IMR-90 (cell line): ENCODE results near the gene ASL. TPM values are rescaled to one million over a fixed set of nuclear protein-coding genes. Genes with fewer than 3 reads are reported as not detected.
"Not testable (repeated sequence)": the region's sequence is repeated elsewhere in the genome, so short reads cannot be mapped to it uniquely, and the experiment has no call there.

Experiments used
- ATAC-seq: fragments of 200-7000 bp; cut with Tn5 transposase; 2 replicates; pipeline ENCODE4 v1.9.1; 2020; ENCODE audit warnings: low read depth, mild to moderate bottlenecking, moderate library complexity
- BruUV-seq: library from RNA; stranded (reverse); fragments of 400-500 nt; replicated peaks from 2 replicates; lab custom pipeline; 2021; lab: Mats Ljungman, UMichigan
- CTCF ChIA-PET: fragments of 300-600 bp; formaldehyde crosslinking; extraction: SDS; loops from one replicate; lab custom pipeline; 2021; ENCODE audit warnings: antibody characterized with exemption; lab: Yijun Ruan, JAX
- POLR2A ChIA-PET: fragments of 300-600 bp; sonication (Branson Sonifier 250); formaldehyde crosslinking; loops from one replicate; lab custom pipeline; 2022; ENCODE audit warnings: antibody characterized with exemption; ENCODE audit not compliant: unreplicated experiment; lab: Charles Lee
- DNase-seq: peaks from one replicate; pipeline ENCODE4 v3.0.0; 2013
- H2AFZ ChIP-seq: replicated peaks from 2 replicates; pipeline ENCODE3; 2013; ENCODE audit warnings: low read length, mild to moderate bottlenecking; ENCODE audit not compliant: poor library complexity
- H2AK5ac ChIP-seq: 2 replicates; pipeline ENCODE4 v1.6.1; 2013; ENCODE audit warnings: low read depth, low read length, inconsistent platforms
- H2AK9ac ChIP-seq: replicated peaks from 2 replicates; pipeline ENCODE3; 2013; ENCODE audit warnings: mild to moderate bottlenecking, low read depth, low read length, moderate library complexity; ENCODE audit not compliant: poor library complexity
- H2BK120ac ChIP-seq: 2 replicates; pipeline ENCODE4 v1.6.1; 2013; ENCODE audit warnings: low read depth, low read length, inconsistent platforms
- H2BK15ac ChIP-seq: 3 replicates; pipeline ENCODE4 v1.6.1; 2013; ENCODE audit warnings: low read depth, low read length, inconsistent platforms
- H2BK20ac ChIP-seq: 2 replicates; pipeline ENCODE4 v1.6.1; 2013; ENCODE audit warnings: low read depth, mild to moderate bottlenecking, inconsistent platforms, low read length, moderate library complexity
- H2BK5ac ChIP-seq: 2 replicates; pipeline ENCODE4 v1.6.1; 2013; ENCODE audit warnings: mild to moderate bottlenecking, low read depth, low read length, inconsistent platforms; ENCODE audit not compliant: poor library complexity, severe bottlenecking
- H3K14ac ChIP-seq: replicated peaks from 2 replicates; pipeline ENCODE4 v1.6.1; 2013; ENCODE audit warnings: low read depth, low read length, inconsistent platforms
- H3K18ac ChIP-seq: 2 replicates; pipeline ENCODE4 v1.6.1; 2013; ENCODE audit warnings: low read depth, low read length, control low read depth
- H3K23ac ChIP-seq: 2 replicates; pipeline ENCODE4 v1.6.1; 2013; ENCODE audit warnings: low read depth, low read length, inconsistent platforms
- H3K27ac ChIP-seq: 2 replicates; pipeline ENCODE4 v1.5.1; 2013; ENCODE audit warnings: mild to moderate bottlenecking, control low read depth, low read length; ENCODE audit not compliant: insufficient read depth
- H3K27me3 ChIP-seq: 2 replicates; pipeline ENCODE4 v1.6.1; 2013; ENCODE audit warnings: low read length; ENCODE audit not compliant: control insufficient read depth, insufficient read depth
- H3K36me3 ChIP-seq: 2 replicates; pipeline ENCODE4 v1.6.1; 2013; ENCODE audit warnings: low read length, mixed read lengths; ENCODE audit not compliant: control insufficient read depth, insufficient read depth
- H3K4ac ChIP-seq: 2 replicates; pipeline ENCODE4 v1.6.1; 2013; ENCODE audit warnings: low read depth, low read length, inconsistent platforms
- H3K4me1 ChIP-seq: 2 replicates; pipeline ENCODE4 v1.6.1; 2013; ENCODE audit warnings: low read length, mixed read lengths; ENCODE audit not compliant: control insufficient read depth, insufficient read depth
- H3K4me2 ChIP-seq: 2 replicates; pipeline ENCODE4 v1.6.1; 2013; ENCODE audit warnings: low read depth, mild to moderate bottlenecking, control low read depth, low read length, moderate library complexity
- H3K4me3 ChIP-seq: 2 replicates; pipeline ENCODE4 v1.5.1; 2013; ENCODE audit warnings: low read depth, mild to moderate bottlenecking, control low read depth, low read length, moderate library complexity; ENCODE audit not compliant: insufficient read depth
- H3K56ac ChIP-seq: 2 replicates; pipeline ENCODE4 v1.6.1; 2013; ENCODE audit warnings: low read length, inconsistent platforms; ENCODE audit not compliant: insufficient read depth; ENCODE audit errors: extremely low read depth
- H3K79me1 ChIP-seq, 2 experiments: 2 replicates each; pipeline ENCODE4 v1.6.1; 2013; ENCODE audit warnings: low read length in 2 of 2, inconsistent platforms in 1 of 2, low read depth in 1 of 2
- H3K9ac ChIP-seq: 2 replicates; pipeline ENCODE4 v1.6.1; 2013; ENCODE audit warnings: low read depth, low read length, control low read depth
- H3K9me1 ChIP-seq: 2 replicates; pipeline ENCODE4 v1.6.1; 2013; ENCODE audit warnings: low read length, inconsistent platforms; ENCODE audit not compliant: insufficient read depth
- H3K9me3 ChIP-seq: 2 replicates; pipeline ENCODE4 v1.6.1; 2013; ENCODE audit warnings: low read length; ENCODE audit not compliant: control insufficient read depth, insufficient read depth
- H4K20me1 ChIP-seq: 2 replicates; pipeline ENCODE4 v1.6.1; 2013; ENCODE audit warnings: low read length, inconsistent platforms; ENCODE audit not compliant: insufficient read depth
- H4K5ac ChIP-seq: 2 replicates; pipeline ENCODE4 v1.6.1; 2013; ENCODE audit warnings: mild to moderate bottlenecking, low read depth, low read length, control low read depth
- H4K8ac ChIP-seq, 2 experiments: 2 replicates each; pipeline ENCODE4 v1.6.1; 2013; ENCODE audit warnings: low read depth in 2 of 2, low read length in 2 of 2, control low read depth in 1 of 2, inconsistent platforms in 1 of 2
- H4K91ac ChIP-seq: 2 replicates; pipeline ENCODE4 v1.6.1; 2013; ENCODE audit warnings: low read depth, low read length, inconsistent platforms; ENCODE audit not compliant: insufficient read depth
- BHLHE40 ChIP-seq: fragments of 150-350 bp; IDR thresholded peaks from 2 replicates; pipeline ENCODE4 v1.6.1; 2016; ENCODE audit warnings: mild to moderate bottlenecking, low read depth, low read length
- MAFK ChIP-seq: IDR thresholded peaks from 2 replicates; pipeline ENCODE4 v1.6.1; 2012; ENCODE audit warnings: low read depth, low read length, improper control_type of control experiment
- whole genome bisulfite sequencing, 2 experiments: methylation state at CpG; one replicate each; pipeline versions ENCODE4 v1.1.5 to v1.1.7; 2013; ENCODE audit warnings: missing lambda C conversion rate in 2 of 2; ENCODE audit not compliant: insufficient read length in 1 of 2; ENCODE audit errors: extremely low coverage in 2 of 2; 5-methylcytosine and 5-hydroxymethylcytosine counted together
- dilution Hi-C: fragments of 300-500 bp; cut with HindIII; formaldehyde crosslinking; loops from one replicate; pipeline ENCODE4 v1.14.3; 2018; ENCODE audit warnings: low sequenced_read_pairs; ENCODE audit not compliant: unreplicated experiment
- in situ Hi-C: fragments of 300-500 bp; cut with MboI; formaldehyde crosslinking; loops from 3 replicates; pipeline ENCODE4 v1.14.3; 2019; ENCODE audit warnings: low sequenced_read_pairs, inconsistent platforms, mixed read lengths
- intact Hi-C: fragments of 100-400 bp; cut with micrococcal nuclease; formaldehyde crosslinking; loops from 2 replicates; pipeline ENCODE4 v1.10.0; 2022
- polyA plus RNA-seq, 3 experiments: library from polyadenylated mRNA; depleted of rRNA; stranded (reverse); fragments of >200 nt; gene quantifications; 2 replicates each; pipeline ENCODE4 v1.2.3, GENCODE V29; 2012; ENCODE audit warnings: low replicate concordance in 1 of 3
- total RNA-seq: library from RNA; depleted of rRNA; stranded (reverse); fragments of >200 nt; gene quantifications from 2 replicates; pipeline ENCODE4 v1.2.3, GENCODE V29; 2012

The ASL gene
- total and polyA plus RNA-seq, 2 of the 4 experiments (the other 2 are of a cell fraction): 49.0 to 50.0 TPM

- CTCF ChIA-PET: no interaction called here
Measured at GRCh38 chr7:66123175-66123528, 47.5 kb downstream of the ASL start.

DNA sequence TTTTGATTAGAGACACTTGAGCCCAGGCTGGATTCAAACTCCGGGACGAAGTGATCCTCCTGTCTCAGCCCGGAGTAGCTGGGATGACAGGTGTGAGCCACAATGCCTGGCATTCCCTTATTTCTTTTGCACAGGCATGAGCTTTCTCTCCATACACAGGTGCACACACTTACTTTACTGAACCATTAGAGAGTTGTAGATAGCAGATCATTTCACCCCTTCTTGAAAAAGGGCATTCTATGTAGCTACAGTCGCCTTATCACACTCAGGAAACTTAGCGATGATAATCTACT lies 48.9 kb downstream of the ASL start:
- H3K27me3 ChIP-seq, H3K9me1 ChIP-seq, CTCF ChIA-PET, intact Hi-C loops, H3K18ac ChIP-seq, H3K9me3 ChIP-seq, H2AK5ac ChIP-seq, H2AFZ ChIP-seq, H4K5ac ChIP-seq, H3K14ac ChIP-seq, DNase-seq, H3K4me2 ChIP-seq, POLR2A ChIA-PET, H3K9ac ChIP-seq, ATAC-seq, H2BK5ac ChIP-seq, H2AK9ac ChIP-seq, H2BK20ac ChIP-seq, H3K4ac ChIP-seq, H3K23ac ChIP-seq, H2BK120ac ChIP-seq, BruUV-seq, H2BK15ac ChIP-seq, H4K91ac ChIP-seq, H4K8ac ChIP-seq, dilution Hi-C loops, H3K4me1 ChIP-seq, in situ Hi-C loops, H3K36me3 ChIP-seq, H3K56ac ChIP-seq, H3K4me3 ChIP-seq, H3K27ac ChIP-seq: not testable (repeated sequence)
- peaks cover 34% of the 10 kb centered on the region for H4K20me1 ChIP-seq
- WGBS, 2 experiments: 80% methylated on average over 2 of the region's 5 CpGs; no CpG with 5 or more reads in 1 of the 2 experiments
- peaks cover 12 to 59% of the 10 kb centered on the region in 2 experiments for H3K79me1 ChIP-seq

More at GRCh38 chr7:66123175-66123528, 47.5 kb downstream of the ASL start:
- Histone ChIP-seq H3K14ac (no peak overlapping the region), H3K4me1 (peaks cover 6% of the 10 kb centered on the region), H3K56ac (no peak overlapping the region), H2AFZ (no peak overlapping the region), H3K9me1 (peaks cover 11% of the 10 kb centered on the region), H2BK120ac (no peak overlapping the region), H3K4me2 (no peak overlapping the region), H2BK5ac (no peak overlapping the region), H3K23ac (no peak overlapping the region), H3K9me3 (no peaks in the 10 kb centered on the region), H2AK9ac (no peak overlapping the region), H3K4me3 (no peak overlapping the region), H3K79me1 (peaks cover 11 to 62% of the 10 kb centered on the region in 2 experiments), H4K5ac (no peak overlapping the region), H3K36me3 (peaks cover 4% of the 10 kb centered on the region), H2AK5ac (no peak overlapping the region), H2BK20ac (no peak overlapping the region), H3K27me3 (no peaks in the 10 kb centered on the region), H3K27ac (no peak overlapping the region), H4K8ac (no peak overlapping the region), H2BK15ac (no peak overlapping the region), H3K9ac (no peak overlapping the region), H3K4ac (no peak overlapping the region), H4K20me1 (peaks cover 44% of the 10 kb centered on the region), H4K91ac (no peak overlapping the region), H3K18ac (no peak overlapping the region)
- TF ChIP-seq BHLHE40 (no peak), MAFK (peak; percentile 65)
- intact Hi-C loops (no loop called here), in situ Hi-C loops (no loop called here), dilution Hi-C loops (no loop called here)
- WGBS, 2 experiments: 100% methylated on average over 4 of the region's 9 CpGs; no CpG with 5 or more reads in 1 of the 2 experiments
- BruUV-seq: no TSS peak
- POLR2A ChIA-PET: no interaction called here
- DNase-seq (no peak), ATAC-seq (no peak)
